Measurements from ENCODE around the gene CSF3. TPM values are rescaled to one million over a fixed set of nuclear protein-coding genes. Genes with fewer than 3 reads are reported as not detected.

The CSF3 gene
- polyA plus RNA-seq, 1 donor from 2014 or later, result not detected

DNA sequence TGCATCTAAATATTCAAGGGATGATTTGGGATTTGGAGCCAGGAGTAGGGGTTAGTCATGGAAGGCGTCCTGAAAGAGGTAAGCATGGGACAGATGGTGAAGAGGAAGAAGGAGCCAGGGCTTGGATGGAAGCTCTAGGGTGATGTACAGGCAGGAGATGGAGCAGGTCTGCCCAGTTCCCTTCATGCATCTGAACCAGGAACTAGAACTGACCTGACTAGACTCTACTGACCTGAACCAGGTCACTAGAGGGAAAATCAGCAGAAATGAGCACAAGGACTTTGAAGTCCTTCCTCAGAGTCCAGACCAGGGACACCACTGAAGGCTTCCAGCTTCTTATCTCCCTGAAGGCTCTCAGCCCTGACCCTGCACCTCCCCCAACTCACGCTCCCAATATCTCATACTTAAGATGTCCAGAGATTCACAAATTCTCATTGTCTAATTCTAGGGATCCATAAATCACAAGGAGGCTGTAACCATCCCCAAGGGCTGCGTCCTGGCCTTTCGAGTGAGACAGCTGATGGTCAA is 44.1 kb upstream of the CSF3 start:
- Histone ChIP-seq H3F3A (ENCODE audit: insufficient read depth, low read length, poor library complexity, severe bottlenecking) (no peaks in the 10 kb centered on the region), H3K4me2 (ENCODE audit: low read length) (no peak overlapping the region), H3K79me2 (replicated peaks; ENCODE audit: insufficient read depth, low read length) (no peaks in the 10 kb centered on the region), H4K20me1 (ENCODE audit: insufficient read depth) (no peaks in the 10 kb centered on the region), H3K9me2 (ENCODE audit: insufficient read depth, low read length) (no peaks in the 10 kb centered on the region), H3K4me3 (ENCODE audit: low read length) (no peak overlapping the region), H3K27ac (ENCODE audit: low read length) (no peak overlapping the region), H3K9ac (ENCODE audit: low read length) (no peak overlapping the region), H3K27me3 (ENCODE audit: insufficient read depth, low read depth, low read length) (no peaks in the 10 kb centered on the region), H3K9me3 (ENCODE audit: low read length) (no peaks in the 10 kb centered on the region), H2AFZ (ENCODE audit: low read depth, low read length) (no peak overlapping the region), H3K36me3 (ENCODE audit: insufficient read depth, low read length) (no peaks in the 10 kb centered on the region)
- TF ChIP-seq TAF1 (IDR thresholded peaks at IDR 0.05; ENCODE audit: low read depth) (no peak), SMC3 (conservative IDR thresholded peaks at IDR 0.05; ENCODE audit: poor library complexity) (no peak)

- Histone ChIP-seq H3K4me2 (ENCODE audit: low read length) (no peak overlapping the region), H3K27me3 (ENCODE audit: insufficient read depth, low read depth, low read length) (no peaks in the 10 kb centered on the region)
Measured at GRCh38 chr17:39972271-39972670, 43.0 kb upstream of the CSF3 start.

More at GRCh38 chr17:39972271-39972670, 43.0 kb upstream of the CSF3 start:
- Histone ChIP-seq H3K4me3 (ENCODE audit: low read length) (no peak overlapping the region), H3K36me3 (ENCODE audit: insufficient read depth, low read length) (no peaks in the 10 kb centered on the region), H3K9ac (ENCODE audit: low read length) (no peak overlapping the region), H3K79me2 (replicated peaks; ENCODE audit: insufficient read depth, low read length) (no peaks in the 10 kb centered on the region), H4K20me1 (ENCODE audit: insufficient read depth) (no peaks in the 10 kb centered on the region), H3K9me2 (ENCODE audit: insufficient read depth, low read length) (no peaks in the 10 kb centered on the region), H3K9me3 (ENCODE audit: low read length) (no peaks in the 10 kb centered on the region), H3F3A (ENCODE audit: insufficient read depth, low read length, poor library complexity, severe bottlenecking) (no peaks in the 10 kb centered on the region), H2AFZ (ENCODE audit: low read depth, low read length) (no peak overlapping the region), H3K27ac (ENCODE audit: low read length) (no peak overlapping the region)
- TF ChIP-seq TAF1 (IDR thresholded peaks at IDR 0.05; ENCODE audit: low read depth) (no peak), MXI1 (conservative IDR thresholded peaks at IDR 0.05; ENCODE audit: poor library complexity, severe bottlenecking) (no peak), SMC3 (conservative IDR thresholded peaks at IDR 0.05; ENCODE audit: poor library complexity) (no peak), EZH2 (IDR thresholded peaks at IDR 0.05; ENCODE audit: borderline replicate concordance, insufficient read depth, low read length, poor library complexity, severe bottlenecking) (no peak), RAD21 (conservative IDR thresholded peaks at IDR 0.05) (no peak), EP300 (conservative IDR thresholded peaks at IDR 0.05; ENCODE audit: poor library complexity, severe bottlenecking) (no peak), POLR2AphosphoS5 (IDR thresholded peaks at IDR 0.05) (no peak), CTCF (IDR thresholded peaks at IDR 0.05; ENCODE audit: poor library complexity, severe bottlenecking) (no peak)
- TF ChIP-seq, protein P1, sequence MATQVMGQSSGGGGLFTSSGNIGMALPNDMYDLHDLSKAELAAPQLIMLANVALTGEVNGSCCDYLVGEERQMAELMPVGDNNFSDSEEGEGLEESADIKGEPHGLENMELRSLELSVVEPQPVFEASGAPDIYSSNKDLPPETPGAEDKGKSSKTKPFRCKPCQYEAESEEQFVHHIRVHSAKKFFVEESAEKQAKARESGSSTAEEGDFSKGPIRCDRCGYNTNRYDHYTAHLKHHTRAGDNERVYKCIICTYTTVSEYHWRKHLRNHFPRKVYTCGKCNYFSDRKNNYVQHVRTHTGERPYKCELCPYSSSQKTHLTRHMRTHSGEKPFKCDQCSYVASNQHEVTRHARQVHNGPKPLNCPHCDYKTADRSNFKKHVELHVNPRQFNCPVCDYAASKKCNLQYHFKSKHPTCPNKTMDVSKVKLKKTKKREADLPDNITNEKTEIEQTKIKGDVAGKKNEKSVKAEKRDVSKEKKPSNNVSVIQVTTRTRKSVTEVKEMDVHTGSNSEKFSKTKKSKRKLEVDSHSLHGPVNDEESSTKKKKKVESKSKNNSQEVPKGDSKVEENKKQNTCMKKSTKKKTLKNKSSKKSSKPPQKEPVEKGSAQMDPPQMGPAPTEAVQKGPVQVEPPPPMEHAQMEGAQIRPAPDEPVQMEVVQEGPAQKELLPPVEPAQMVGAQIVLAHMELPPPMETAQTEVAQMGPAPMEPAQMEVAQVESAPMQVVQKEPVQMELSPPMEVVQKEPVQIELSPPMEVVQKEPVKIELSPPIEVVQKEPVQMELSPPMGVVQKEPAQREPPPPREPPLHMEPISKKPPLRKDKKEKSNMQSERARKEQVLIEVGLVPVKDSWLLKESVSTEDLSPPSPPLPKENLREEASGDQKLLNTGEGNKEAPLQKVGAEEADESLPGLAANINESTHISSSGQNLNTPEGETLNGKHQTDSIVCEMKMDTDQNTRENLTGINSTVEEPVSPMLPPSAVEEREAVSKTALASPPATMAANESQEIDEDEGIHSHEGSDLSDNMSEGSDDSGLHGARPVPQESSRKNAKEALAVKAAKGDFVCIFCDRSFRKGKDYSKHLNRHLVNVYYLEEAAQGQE (IDR thresholded peaks at IDR 0.05; ENCODE audit: borderline replicate concordance), result no peak

Data from neural cell (in vitro differentiated cells).